GM19035 (cell line): ENCODE data around the gene ZNF274.
"Not testable (repeated sequence)": the region's sequence is repeated elsewhere in the genome, so short reads cannot be mapped to it uniquely, and the experiment has no call there.

Experiments used
- ATAC-seq: cut with Tn5 transposase; IDR thresholded peaks from one replicate; pipeline ENCODE4 v1.9.1; 2021; ENCODE audit not compliant: unreplicated experiment

Gene ZNF274

DNA sequence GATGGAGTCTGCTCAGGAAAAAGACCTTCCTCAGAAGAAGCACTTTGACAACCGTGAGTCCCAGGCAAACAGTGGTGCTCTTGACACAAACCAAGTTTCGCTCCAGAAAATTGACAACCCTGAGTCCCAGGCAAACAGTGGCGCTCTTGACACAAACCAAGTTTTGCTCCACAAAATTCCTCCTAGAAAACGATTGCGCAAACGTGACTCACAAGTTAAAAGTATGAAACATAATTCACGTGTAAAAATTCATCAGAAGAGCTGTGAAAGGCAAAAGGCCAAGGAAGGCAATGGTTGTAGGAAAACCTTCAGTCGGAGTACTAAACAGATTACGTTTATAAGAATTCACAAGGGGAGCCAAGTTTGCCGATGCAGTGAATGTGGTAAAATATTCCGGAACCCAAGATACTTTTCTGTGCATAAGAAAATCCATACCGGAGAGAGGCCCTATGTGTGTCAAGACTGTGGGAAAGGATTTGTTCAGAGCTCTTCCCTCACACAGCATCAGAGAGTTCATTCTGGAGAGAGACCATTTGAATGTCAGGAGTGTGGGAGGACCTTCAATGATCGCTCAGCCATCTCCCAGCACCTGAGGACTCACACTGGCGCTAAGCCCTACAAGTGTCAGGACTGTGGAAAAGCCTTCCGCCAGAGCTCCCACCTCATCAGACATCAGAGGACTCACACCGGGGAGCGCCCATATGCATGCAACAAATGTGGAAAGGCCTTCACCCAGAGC is 29.6 kb downstream of the ZNF274 start:
- ATAC-seq, result no peak

DNA sequence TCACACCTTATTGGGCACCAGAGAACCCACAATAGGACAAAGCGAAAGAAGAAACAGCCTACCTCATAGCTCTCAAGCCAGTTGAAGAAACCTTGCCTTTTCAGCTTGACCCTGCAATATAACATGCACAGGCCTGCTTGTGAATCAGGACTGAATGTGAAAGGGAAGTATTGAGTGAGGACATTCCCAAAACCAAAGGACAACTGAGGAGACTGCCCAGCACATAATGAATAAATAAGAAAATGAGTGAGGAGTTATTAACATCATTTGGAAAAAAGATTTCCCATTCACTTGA is 30.2 kb downstream of the ZNF274 start:
- no peak for ATAC-seq

DNA sequence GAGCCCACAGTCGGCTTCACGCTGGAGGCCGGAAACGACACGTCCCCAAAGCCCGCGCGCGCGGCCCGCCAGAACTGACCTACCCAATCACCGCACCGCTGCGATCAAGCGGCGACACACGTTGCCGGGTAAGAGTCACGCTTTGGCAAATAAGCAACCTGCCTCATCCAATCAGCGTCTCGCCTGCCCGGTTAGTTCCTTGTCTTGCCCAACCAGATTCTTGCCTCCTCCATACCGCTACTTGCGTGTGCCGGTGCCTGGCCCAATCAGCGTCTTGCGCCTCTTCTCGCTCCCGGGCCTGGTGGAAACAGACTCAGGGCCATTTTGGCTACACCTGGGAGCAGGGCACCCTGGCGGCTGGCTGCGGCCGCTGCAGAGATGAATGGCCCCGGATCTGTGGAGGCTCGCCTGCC is 34.2 kb downstream of the ZNF274 start:
- no peak for ATAC-seq

DNA sequence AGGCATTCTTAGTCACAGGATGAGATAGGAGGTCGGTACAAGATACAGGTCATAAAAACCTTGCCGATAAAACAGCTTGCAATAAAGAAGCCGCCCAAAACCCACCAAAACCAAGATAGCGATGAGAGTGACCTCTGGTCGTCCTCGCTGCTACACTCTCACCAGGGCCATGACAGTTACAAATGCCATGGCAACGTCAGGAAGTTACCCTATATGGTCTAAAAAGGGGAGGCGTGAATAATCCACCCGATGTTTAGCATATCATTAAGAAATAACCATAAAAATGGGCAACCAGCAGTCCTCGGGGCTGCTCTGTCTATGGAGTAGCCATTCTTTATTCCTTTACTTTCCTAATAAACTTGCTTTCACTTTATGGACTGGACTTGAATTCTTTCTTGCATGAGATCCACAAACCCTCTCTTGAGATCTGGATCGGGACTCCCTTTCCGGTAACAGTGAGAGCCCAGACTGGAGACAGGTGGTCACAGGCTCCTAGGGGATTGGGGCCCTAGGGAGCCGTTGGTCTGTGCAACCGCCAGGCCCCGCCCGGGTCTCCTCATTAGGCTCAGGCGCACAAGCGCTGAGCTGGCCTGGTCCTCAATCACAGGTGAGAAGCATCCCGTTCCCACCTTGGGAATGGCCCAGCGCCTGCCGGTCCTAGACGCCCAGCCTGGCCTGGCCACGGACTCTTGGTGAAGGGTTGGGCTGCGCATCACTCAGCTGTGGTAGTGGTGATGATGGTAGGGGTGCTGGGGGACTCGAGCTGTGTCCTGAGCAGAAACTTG is 34.9 kb downstream of the ZNF274 start:
- ATAC-seq, result no peak

DNA sequence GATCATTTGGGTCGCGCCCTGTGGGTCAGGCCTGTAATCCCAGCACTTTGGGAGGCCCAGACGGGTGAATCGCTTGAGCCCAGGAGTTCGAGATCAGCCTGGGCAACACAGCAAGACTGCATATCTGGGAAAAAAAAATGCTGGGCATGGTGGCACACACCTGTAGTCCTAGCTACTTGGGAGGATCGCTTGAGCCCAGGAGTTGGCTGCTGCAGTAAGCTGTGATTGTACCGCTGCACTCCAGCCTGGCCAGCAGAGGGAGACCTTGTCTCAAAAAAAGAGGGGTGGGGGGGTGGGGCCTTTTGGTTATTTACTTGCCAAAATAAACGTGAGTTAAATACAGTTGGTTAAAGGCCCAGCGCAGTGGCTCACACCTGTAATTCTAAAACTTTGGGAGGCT is 36.0 kb downstream of the ZNF274 start:
- ATAC-seq, result no peak

DNA sequence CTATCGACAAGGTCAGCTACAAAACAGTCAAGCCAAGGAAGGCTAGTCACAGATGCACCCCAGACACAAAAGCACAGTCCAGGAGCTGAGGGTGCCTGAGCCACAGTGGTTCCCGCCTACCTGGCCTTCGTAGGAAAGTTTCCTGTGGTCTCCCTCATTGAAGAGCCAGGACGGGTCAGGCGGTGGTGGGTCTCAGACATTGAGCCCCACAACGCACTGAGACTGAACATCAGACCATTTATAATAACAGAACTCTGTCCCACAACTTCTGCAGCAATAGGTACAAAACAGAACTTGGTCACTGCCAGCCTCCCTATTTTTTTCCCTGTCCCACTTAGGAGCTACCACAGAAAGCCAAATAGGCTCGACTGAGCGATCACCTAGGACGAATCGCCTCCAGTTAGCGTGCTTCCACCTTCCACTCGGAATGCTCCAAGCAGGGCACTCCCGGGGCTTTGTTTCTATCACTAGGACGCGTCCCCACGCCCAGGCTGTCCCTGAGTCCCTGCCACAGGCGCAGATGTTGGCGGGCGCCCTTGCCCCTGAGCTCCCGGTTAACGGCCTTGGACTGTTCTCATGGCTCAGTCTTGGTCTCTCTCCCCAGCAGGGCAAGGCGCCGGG is 45.2 kb downstream of the ZNF274 start:
- ATAC-seq, result peak; percentile 6

DNA sequence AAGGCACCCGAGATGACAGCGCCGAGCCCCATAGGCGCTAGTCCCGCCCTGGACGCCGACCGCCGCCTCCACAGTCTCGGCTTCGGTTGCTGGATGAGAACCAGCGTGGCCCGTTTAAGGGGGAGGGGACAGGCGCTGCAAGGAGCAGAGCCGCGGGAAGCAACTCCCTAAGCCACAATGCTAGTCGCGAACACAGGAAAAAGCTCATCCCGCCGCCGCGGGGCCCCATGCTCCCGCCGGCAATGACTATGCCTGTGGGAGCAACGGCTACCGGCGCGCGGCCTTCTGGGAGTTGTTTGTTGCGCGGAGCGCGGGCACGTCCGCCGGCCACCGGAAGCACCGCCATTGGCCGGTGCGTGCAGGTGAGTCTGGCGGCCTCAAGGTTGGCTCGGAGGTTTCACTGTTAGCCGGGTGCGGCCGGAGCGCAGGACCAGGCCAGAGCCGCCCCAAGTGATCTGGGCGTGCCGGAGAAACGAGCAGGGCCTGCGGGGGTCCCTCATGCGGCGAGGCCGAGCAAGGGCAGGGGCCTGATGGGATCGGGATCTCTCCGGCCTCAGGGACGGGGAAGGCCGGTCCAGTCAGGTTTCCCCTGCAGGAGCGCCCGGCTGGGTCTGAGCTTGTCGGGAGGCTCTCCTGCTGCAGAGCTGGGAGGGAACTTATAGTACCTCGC is 45.9 kb downstream of the ZNF274 start, which contains the start of gene ZNF544:
Gene ZNF544, plus strand, starts transcription at position 330 of the 670 bp plus-strand sequence. CDS start 15,110 bp downstream, outside the sequence.
- ATAC-seq, result peak; percentile 90

DNA sequence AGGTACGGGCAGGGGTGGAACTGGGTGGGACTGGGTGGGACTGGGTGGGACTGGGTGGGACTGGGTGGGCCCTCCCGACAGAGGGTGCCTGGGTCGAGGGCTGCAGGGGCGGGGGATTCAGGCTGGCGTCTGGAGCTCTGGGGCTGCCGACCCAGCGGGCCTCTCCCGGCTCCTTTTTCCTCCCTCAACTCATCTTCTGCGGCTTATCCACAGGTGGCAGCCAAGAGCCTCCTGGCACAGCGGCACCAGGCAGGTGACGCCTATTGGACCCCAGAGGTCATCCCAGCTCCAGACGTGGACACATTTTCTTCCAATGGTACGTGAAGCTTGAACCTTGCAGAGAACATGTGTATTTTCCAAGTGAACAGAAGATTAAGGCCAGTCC is 46.4 kb downstream of the ZNF274 start:
- peak; percentile 7 for ATAC-seq

DNA sequence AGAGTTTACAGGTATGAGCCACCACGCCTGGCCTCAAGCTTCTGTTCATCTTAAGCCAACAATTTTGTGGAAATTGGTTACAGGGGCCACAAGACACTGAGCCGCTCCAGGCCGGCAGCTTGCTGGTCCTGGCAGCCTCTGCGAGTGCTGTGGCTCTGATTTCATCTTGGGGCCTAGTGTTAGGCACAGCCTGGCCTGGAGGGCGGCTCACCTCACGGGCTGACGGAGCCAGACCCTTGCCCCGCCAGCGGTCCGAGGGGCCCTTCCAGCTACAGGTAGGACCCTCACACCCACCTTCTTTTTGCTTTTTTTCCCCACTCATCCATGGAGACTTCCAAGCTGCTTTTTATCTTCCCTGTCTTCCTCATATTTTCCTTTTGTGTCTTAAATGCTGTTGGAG is 54.5 kb downstream of the ZNF274 start:
- ATAC-seq, result no peak

DNA sequence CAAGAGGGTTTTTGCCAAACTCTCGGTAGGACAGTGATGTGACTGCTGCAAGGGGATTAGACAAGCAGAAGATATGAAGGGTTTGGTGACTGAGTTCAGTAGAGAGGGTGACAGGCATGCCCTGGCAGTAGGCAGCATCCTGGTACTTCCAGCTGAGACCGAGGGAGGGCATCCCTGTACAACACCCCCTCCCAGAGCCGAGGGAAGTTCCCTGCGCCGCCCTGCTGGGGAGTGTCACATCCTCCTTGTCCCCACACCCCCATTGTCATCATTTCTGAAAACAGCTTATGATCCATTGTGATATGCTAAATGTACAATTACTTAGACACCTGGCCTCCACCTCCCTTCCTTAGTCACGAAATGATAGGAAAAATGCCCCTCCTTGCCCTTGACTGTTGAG is 60.5 kb downstream of the ZNF274 start:
- ATAC-seq, result no peak

DNA sequence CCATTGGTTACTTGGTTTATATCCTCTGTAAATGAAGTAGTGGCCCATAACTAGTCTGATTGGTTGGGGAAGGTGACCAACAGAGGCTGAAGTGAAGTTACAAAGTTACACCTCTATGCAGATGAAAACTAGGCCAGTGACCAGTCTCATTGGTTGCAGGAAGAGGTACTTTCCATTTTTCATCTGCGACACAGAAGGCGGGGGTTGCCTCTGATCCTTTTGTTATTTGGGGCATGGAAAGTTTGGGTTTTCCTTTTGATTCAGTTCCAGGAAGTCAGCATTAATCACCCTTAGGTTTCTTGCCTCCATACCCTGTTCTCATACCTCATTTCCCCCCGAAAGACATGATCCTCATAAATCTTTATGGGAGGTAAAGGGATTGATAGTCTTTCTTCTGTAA is 66.0 kb downstream of the ZNF274 start:
- ATAC-seq, result no peak

DNA sequence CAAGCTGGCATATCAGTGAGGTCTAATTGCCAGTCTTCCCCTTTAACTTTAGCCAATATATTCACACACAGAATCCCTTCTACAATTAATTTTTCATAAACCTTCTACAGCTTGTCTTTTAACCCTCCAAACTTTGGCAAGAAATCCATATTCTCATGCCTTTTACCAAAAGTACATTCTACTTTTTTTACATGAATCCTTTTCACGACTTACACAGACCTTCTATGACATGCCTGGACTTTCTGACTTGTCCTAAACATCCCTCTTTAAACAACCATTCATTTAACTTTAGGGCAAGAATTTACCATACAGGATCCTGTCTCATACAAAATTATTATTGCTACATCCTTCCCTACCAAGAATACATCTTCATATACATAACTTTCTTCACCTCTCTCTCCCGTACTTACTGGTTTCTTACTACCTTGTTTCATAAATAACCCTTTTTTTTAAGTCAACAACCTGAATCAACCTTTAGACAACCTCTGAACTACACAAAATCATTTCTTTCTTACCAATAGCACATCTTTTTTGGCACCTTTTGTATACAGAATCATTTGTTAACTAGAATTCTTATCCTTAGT is 69.3 kb downstream of the ZNF274 start:
- no peak for ATAC-seq

DNA sequence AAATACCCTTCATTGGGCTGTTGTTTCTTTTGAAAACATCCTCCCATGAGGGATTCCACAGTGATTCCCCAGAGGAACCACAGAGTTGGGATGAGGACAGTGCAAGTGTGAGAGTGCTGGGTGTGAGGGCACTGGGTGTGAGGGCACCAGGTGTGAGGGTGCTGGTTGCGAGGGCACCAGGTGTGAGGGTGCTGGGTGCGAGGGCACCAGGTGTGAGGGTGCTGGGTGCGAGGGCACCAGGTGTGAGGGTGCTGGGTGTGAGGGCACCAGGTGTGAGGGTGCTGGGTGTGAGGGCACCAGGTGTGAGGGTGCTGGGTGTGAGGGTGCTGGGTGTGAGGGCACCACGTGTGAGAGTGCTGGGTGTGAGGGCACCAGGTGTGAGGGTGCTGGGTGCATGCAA is 75.4 kb downstream of the ZNF274 start:
- ATAC-seq, result not testable (repeated sequence)

DNA sequence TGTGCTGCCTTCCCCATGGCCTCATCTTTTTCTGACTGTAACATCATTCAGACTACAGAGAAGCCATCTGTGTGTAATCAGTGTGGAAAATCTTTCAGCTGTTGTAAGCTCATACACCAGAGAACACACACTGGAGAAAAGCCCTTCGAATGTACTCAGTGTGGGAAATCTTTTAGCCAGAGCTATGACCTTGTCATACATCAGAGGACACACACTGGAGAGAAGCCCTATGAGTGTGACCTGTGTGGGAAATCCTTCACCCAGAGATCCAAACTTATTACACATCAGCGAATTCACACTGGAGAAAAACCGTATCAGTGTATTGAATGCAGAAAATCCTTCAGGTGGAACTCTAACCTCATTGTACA is 78.7 kb downstream of the ZNF274 start:
- no peak for ATAC-seq

DNA sequence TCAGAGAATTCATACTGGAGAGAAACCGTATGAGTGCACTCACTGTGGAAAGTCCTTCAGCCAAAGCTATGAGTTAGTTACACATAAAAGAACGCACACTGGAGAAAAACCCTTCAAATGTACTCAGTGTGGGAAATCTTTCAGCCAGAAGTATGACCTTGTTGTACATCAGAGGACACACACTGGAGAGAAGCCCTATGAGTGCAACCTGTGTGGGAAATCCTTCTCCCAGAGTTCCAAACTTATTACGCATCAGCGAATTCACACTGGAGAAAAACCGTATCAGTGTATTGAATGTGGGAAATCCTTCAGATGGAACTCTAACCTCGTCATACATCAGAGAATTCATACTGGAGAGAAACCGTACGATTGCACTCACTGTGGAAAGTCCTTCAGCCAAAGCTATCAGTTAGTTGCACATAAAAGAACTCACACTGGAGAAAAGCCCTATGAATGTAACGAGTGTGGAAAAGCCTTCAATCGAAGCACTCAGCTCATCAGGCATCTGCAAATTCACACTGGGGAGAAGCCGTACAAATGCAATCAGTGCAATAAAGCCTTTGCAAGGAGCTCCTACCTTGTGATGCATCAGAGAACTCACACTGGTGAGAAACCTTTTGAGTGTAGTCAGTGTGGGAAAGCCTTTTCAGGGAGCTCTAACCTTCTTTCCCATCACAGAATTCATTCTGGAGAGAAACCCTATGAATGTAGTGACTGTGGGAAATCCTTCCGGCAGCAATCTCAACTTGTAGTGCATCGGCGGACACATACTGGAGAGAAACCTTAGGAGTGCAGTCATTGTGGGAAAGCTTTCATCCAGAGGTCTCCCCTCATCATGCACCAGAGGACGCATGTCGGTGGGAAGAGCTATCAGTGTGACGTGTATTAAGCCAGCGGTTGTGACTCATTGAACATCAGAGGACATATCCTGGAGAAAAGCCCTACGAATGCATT is 79.4 kb downstream of the ZNF274 start:
- ATAC-seq, result no peak

DNA sequence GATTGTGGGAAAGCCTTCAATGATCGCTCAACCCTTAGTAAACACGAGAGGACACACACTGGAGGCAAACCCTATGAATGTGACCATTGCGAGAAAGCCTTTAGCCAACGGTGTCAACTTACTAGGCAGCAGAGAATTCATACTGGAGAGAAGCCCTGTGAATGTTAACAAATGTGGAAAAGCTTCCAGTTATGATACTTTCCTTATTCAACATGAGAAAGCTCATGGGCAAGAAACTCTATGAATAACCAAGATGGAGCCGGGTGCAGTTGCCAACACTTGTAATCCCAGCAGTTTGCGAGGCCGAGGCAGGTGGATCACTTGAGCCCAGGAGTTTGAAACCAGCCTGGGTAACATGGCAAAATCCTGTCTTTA is 80.0 kb downstream of the ZNF274 start:
- ATAC-seq, result no peak
